ENCODE results near the gene MKNK1.

MKNK1 gene

DNA sequence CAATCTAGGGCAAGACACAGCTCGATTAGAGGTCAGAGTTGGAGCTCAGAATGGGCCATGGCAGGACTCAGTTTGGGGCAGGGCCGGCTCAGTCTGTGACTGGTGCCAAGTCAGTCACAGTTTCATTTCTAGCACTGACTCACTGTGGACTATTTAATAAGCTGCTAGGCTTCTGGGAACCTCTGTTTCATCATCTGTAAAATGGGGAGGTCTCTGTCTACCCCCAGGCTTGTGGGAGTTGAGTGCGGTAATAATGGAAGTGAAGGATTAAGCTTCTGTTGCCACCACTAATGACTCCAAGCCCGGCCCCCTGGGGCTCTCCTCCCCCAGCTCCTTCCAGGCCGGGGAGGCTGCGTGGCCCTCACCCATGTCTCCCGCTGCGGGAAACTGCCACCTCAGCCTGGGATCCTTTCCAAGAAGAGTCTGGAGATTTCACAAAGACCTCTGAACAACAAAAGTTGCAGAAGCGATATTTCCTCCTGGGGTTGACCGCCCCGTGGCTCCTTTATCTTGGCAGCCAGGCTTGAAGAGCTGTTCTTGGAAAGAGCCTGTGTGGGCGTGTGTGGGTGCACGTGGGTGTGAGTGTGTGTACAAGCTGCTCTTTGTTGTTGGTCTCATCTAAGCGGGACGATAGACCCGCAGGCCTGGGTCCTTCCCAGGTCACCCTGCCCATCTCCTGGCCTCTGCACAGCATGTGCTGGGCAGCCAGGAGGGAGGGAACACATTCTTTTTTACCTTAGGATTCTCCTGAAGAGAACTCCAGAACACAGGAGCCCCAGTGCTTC lies 81.7 kb downstream of the MKNK1 start:
- peak overlapping the region; percentile 59 for H3K4me3 Mint-ChIP-seq
- ATAC-seq = peak; percentile 98

DNA sequence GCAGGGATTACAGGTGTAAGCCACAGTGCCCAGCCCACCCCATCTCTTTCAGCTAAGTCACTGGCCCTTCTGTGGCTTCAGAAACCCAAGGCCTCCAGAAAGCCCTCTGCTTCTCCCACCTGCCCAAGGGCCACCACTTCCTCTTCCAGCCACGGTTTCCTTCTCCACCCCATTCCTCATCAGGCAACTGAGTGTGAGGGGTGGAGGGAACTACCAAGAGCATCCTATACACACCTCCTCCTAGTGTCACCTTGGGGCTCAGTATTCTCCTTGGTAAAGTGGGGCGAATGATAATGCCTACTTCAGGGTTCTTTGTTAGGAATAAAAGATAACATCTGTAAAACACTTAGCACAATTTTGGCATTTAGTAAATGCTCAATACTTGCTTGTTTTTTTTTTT lies 82.7 kb downstream of the MKNK1 start:
- peaks cover 47% of the 10 kb centered on the region for H3K4me1 Mint-ChIP-seq
- ATAC-seq (no peak), DNase-seq (ENCODE audit: low spot score in 2 of 2) (no peak)
- no peaks in the 10 kb centered on the region for H3K36me3 Mint-ChIP-seq
- no peaks in the 10 kb centered on the region for H3K9me3 Mint-ChIP-seq
- H3K27ac Mint-ChIP-seq = peak overlapping the region; percentile 41
- H3K4me3 Mint-ChIP-seq = no peak overlapping the region

More for the DNA sequence above, 81.7 kb downstream of the MKNK1 start:
- peaks cover 47% of the 10 kb centered on the region for H3K4me1 Mint-ChIP-seq
- no peaks in the 10 kb centered on the region for H3K9me3 Mint-ChIP-seq
- no peaks in the 10 kb centered on the region for H3K36me3 Mint-ChIP-seq
- peak overlapping the region; percentile 41 for H3K27ac Mint-ChIP-seq
- DNase-seq (ENCODE audit: low spot score in 2 of 2) = peak; percentile 29 to 83

DNA sequence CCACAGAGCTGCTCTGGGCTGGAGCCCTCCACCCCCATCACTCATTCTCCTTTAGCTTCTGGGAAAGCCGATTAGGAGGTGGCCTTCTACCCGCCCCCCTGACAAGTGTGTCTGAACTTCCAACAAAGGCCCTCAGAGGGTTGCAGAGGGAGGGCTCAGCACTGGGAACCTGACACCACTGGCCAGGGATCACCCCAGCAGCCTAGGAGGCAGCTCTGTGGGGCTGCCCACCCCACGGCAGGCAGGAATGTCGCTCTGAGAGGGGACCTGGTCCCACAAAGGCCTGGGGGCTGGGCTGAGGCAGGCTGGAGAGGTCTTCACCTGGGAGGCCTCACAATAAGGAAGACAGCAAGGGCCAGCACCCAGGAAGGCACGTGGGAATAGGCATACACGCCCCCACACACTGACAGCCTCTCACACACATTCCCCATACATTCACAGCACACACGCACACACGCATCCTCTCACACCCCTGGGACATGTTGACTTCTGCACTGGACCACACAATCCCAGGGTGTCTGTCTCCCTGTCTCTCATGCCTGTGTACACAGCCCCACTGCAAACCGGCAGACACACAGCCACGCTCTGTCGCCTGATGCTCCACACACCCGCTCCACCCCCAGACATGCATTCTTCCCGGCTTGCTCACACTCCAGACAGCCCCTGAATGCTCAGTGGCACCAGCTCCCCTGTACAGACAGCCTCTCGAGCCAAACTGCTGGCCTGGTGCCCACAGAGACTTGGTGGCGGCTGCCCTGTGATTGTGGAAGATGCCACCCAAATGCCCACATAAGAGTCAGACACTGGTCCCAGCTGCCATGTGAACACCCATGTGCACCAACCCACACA lies 83.8 kb downstream of the MKNK1 start:
- DNase-seq (ENCODE audit: low spot score in 2 of 2) = no peak
- Mint-ChIP-seq H3K4me1 (peaks cover 41% of the 10 kb centered on the region), H3K36me3 (no peaks in the 10 kb centered on the region), H3K27ac (peak overlapping the region; percentile 59), H3K4me3 (no peak overlapping the region), H3K9me3 (no peaks in the 10 kb centered on the region)
- no peak for ATAC-seq

DNA sequence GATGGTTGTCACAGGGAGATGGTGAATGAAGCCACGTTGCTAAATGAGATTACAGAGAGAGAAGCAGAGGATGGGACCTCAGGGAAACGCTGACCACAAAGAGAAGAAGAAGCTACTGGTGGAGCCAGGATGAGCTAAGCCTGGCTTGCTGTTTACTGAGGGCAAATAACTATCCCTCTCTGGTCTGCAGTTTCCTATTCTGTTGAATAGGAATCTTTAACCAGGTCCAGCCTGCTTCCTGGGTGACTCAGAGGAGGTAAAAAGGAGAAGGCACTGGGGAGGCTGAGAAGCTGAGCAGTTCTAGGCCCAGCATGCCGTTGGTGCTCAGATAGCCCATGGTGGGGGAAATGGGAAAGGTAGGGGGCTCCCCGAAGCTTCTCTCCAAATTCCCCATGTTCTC lies 84.9 kb downstream of the MKNK1 start:
- Mint-ChIP-seq H3K9me3 (no peaks in the 10 kb centered on the region), H3K36me3 (no peaks in the 10 kb centered on the region), H3K27ac (no peak overlapping the region), H3K4me3 (no peak overlapping the region), H3K4me1 (peaks cover 31% of the 10 kb centered on the region)
- DNase-seq (ENCODE audit: low spot score in 2 of 2) = no peak
- ATAC-seq = no peak

DNA sequence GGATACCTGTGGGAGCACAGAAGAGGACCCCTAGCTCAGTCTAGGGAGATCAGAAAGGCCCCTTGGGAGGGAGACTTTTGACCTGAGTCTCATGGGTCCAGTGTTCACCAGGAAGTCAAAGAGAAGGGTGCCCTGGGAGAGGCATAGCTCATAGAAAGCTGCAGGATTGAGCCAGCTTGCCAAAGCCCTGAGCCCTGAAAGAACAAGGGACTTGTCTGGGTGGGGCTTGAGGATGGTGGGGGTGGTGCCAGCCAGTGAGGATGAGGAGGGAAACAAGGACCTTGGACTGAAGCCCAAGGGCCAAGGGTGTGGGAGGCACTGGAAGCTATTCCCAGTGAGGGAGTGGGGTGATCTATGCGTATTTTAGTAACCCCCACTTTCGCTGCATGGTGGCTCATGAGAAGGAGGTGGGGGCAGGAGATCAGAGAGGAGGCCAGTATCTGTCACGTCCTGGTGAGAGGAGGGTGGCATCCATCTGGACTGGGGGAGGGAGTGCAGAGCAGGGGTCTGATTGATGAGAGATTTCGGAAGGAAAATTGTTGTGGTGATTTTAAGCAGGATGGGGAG lies 86.1 kb downstream of the MKNK1 start:
- Mint-ChIP-seq H3K36me3 (no peaks in the 10 kb centered on the region), H3K27ac (peak overlapping the region; percentile 20), H3K9me3 (no peaks in the 10 kb centered on the region), H3K4me3 (no peak overlapping the region), H3K4me1 (peaks cover 31% of the 10 kb centered on the region)
- ATAC-seq = no peak
- DNase-seq (ENCODE audit: low spot score in 2 of 2) = no peak

DNA sequence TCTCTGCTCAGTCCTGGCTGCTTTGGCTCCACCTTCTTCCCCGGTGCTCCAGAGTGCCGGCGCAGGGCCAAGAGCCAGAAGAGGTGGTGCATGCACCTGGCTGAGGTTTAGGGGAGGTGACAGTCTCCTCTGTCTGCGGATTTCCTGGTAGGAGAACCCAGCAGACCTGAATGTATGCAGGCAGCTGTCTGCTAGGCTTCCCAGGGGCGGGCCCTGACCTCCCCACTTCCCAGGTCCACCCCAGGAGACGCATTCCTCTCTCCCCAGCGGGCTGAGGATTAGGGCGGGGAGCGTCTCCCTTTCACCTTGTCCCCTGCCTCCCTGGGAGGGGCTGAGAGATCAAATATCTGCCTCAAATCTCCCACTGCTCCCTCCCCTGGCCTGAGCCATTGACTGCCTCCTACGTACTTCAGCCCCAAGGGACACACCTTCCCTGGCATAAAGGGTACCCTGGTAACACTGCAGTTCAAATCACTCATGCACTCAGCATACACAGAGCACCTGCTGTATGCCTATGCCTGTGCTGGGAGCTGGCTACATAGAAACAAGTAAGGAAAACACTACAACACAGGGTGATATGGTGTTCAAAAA lies 87.0 kb downstream of the MKNK1 start:
- Mint-ChIP-seq H3K27ac (no peak overlapping the region), H3K4me3 (no peak overlapping the region), H3K36me3 (no peaks in the 10 kb centered on the region), H3K4me1 (peaks cover 28% of the 10 kb centered on the region), H3K9me3 (no peaks in the 10 kb centered on the region)
- ATAC-seq = no peak
- DNase-seq (ENCODE audit: low spot score in 2 of 2) = no peak

DNA sequence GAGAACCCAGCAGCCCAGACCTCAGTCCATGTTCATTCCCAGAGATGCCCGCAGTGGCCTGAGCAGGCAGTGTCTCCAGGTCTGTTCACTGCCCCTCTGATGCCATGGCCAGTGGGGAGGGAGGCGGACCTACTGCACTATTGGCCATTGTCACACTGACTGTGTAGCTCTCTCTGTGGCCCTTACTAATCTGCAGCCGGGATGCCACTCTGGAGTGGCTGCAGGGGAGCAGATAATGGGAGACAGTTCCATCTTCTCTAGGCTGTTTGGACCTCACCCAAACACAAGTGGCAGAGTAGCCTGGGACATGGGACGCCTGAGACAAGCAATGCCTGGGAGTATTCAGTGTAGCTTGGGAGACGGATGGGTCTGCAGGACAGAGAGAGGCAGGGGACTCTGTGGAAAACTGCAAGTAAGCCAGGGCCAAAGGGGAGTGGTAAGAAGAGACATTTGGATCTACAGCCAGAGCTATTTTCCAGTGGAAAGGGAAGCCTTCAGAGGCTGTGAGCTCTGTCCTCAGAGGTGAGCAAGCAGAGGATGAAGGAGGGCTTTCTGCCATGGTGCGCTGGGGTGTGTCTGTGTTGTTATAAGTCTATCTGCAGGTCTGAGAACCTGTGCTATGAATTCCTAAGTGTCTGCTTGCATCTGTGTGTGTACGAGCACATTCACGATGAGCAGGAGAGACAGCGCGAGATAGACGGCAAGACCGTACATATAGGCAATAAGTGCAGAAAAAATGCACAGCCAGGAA lies 87.7 kb downstream of the MKNK1 start:
- ATAC-seq = no peak
- DNase-seq (ENCODE audit: low spot score in 2 of 2) = no peak
- Mint-ChIP-seq H3K4me3 (no peak overlapping the region), H3K4me1 (peaks cover 20% of the 10 kb centered on the region), H3K36me3 (no peaks in the 10 kb centered on the region), H3K9me3 (no peaks in the 10 kb centered on the region), H3K27ac (no peak overlapping the region)

DNA sequence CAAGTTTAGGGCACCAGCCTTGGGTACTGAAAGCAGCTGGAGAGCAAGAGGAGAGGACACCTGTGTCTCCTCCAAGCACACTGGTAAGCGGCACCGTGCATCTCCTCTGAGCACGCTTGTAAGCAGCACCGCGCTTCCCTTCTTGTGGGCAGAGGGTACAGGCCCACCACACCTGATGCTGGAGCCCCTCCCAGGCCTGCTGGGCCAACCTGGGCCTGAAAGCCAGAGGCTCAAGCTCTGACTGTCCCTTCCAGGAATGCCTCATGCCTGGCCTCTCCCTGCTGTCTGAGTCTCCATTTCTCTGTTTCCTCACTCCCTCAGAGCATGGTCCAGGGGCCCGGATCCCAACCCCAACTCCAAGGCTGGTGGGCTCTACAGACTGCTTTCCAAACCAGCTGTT lies 88.5 kb downstream of the MKNK1 start:
- DNase-seq (ENCODE audit: low spot score in 2 of 2) (no peak), ATAC-seq (no peak)
- Mint-ChIP-seq H3K36me3 (no peaks in the 10 kb centered on the region), H3K9me3 (no peaks in the 10 kb centered on the region), H3K4me3 (no peak overlapping the region), H3K27ac (no peak overlapping the region), H3K4me1 (peaks cover 15% of the 10 kb centered on the region)

DNA sequence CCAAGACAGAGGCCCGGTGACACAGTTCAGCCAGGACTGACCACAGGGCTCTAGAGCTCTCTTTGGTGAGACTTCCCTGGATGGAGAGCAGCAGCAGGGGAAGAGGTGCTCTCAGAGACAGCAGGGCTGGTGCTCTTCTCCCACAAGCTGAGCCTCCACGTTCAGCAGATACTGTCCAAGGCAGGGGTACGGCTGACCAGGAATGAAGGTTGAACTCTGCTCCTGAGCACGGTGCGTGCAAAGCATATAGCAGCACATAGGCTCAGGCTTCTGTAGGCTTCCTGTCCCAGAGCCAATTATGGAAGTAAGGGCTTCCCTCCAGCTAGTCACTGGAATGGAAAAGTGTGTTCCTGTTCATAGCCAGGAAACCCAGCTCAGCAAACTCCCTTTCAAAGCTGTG lies 90.5 kb downstream of the MKNK1 start:
- H3K4me3 Mint-ChIP-seq = no peak overlapping the region
- no peak for ATAC-seq
- no peak overlapping the region for H3K27ac Mint-ChIP-seq

DNA sequence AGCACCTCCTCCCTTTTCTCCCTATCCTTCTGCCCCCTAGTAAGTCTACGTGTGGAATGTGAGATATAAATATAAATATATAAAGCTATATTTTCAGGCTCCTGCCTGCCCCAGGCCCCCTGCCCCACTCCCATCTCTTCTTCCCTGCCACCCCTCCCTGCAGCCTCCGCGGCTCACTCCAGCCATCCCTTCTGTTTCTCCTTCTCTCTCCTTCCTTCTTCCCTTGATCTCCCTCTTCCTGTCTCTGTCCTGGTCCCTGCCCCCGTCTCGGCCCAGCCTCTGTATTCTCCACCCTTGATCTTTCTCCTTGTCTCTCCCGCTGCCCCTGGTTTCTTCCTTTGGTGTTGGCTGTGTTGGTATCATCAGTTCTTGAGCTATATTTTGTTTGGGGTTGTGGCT lies 91.3 kb downstream of the MKNK1 start:
- no peak overlapping the region for H3K4me3 Mint-ChIP-seq
- no peak overlapping the region for H3K27ac Mint-ChIP-seq
- no peaks in the 10 kb centered on the region for H3K36me3 Mint-ChIP-seq
- H3K4me1 Mint-ChIP-seq = peaks cover 10% of the 10 kb centered on the region
- DNase-seq (ENCODE audit: low spot score in 2 of 2) = no peak
- no peaks in the 10 kb centered on the region for H3K9me3 Mint-ChIP-seq
- ATAC-seq = no peak

More for the DNA sequence above, 90.5 kb downstream of the MKNK1 start:
- H3K9me3 Mint-ChIP-seq = no peaks in the 10 kb centered on the region
- no peaks in the 10 kb centered on the region for H3K36me3 Mint-ChIP-seq
- no peak for DNase-seq (ENCODE audit: low spot score in 2 of 2)
- peaks cover 10% of the 10 kb centered on the region for H3K4me1 Mint-ChIP-seq

DNA sequence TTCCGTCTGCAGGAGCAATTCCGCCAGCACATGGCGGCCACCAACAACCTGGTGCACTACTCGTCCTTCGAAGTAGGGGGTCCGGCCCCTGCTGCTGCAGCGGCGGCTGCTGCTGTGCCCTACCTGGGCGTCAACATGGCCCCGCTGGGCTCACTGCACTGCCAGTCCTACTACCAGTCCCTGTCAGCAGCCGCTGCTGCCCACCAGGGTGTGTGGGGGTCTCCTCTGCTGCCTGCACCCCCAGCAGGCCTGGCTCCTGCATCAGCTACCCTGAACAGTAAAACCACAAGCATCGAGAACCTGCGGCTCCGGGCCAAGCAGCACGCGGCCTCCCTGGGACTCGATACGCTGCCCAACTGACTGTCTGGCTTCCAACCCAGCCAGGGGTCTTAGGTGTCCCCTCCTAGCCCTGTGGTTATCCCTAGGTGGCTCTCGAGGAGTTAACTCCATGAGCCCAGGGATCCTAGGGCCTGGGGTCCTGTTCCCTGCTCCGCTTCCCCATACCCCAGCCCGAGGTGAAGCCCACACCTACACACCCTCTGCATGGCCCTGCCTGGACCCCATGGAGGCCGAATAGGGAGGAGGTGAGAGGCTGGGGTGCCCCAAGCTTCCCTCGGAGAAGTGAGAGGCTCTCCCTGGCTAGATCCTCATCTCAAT lies 91.8 kb downstream of the MKNK1 start:
- ATAC-seq = no peak
- Mint-ChIP-seq H3K4me3 (no peak overlapping the region), H3K27ac (no peak overlapping the region)

DNA sequence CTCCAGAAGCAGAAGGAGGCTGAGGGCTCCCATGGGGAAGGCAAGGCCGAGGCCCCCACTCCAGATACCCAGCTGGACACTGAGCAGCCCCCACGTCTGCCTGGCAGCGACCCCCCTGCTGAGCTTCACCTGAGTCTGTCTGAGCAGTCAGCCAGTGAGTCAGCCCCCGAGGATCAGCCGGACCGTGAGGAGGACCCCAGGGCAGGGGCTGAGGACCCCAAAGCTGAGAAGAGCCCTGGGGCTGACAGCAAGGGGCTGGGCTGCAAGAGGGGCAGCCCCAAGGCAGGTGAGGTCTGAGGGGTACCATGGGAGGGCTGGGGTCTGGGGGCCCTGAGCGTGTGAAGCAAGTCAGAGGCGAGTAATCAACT lies 93.1 kb downstream of the MKNK1 start:
- Mint-ChIP-seq H3K27ac (no peak overlapping the region), H3K4me1 (peaks cover 10% of the 10 kb centered on the region), H3K9me3 (no peaks in the 10 kb centered on the region), H3K36me3 (no peaks in the 10 kb centered on the region), H3K4me3 (no peak overlapping the region)
- ATAC-seq = no peak
- DNase-seq (ENCODE audit: low spot score in 2 of 2) = no peak

More for the DNA sequence above, 91.8 kb downstream of the MKNK1 start:
- Mint-ChIP-seq H3K36me3 (no peaks in the 10 kb centered on the region), H3K9me3 (no peaks in the 10 kb centered on the region), H3K4me1 (peaks cover 10% of the 10 kb centered on the region)
- DNase-seq (ENCODE audit: low spot score in 2 of 2) = no peak

DNA sequence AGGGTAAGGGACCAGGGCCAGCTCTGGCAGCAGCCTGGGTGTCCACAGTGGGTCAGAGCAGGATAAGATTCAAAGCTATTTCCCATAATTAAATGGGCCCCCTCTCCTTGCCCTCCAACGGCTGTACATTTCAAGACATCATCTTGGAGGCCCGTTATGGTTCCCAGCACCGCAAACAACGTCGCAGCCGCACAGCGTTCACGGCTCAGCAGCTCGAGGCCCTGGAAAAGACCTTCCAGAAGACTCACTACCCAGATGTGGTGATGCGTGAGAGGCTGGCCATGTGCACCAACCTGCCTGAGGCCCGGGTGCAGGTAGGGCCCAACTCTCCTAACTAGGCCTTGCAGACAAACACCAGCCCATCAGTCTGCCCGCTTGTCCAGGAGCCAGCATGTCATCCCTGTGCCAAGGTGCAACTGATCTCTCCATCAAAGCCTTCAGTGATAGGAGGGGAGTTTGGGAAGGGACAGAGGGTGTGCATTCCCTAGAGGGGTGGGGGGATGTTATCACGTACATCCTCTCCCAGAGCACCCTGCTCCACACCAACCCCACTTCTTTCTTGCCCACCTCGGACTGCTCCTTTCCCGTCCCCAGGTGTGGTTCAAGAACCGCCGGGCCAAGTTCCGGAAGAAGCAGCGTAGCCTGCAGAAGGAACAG lies 93.6 kb downstream of the MKNK1 start:
- Mint-ChIP-seq H3K4me3 (no peak overlapping the region), H3K4me1 (peaks cover 10% of the 10 kb centered on the region), H3K36me3 (no peaks in the 10 kb centered on the region), H3K27ac (no peak overlapping the region), H3K9me3 (no peaks in the 10 kb centered on the region)
- no peak for ATAC-seq
- DNase-seq (ENCODE audit: low spot score in 2 of 2) = no peak

DNA sequence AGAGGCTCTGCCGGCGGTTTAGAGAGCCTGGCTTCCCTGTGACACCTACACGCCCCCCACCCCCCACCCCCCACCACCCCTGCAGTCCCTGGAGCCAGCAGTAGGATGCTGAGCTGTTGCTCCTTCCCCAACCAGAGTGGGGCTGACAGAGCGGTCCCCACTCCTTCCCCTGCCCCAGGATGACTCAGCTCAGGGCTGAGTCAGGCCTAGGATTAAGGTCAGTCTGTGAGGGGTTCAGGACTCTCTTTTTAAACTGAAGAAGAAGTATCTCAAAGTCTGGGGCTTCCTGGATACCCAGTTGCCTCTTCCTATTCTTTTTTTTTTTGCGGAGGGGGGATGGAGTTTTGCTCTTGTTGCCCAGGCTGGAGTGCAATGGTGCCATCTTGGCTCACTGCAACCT lies 95.3 kb downstream of the MKNK1 start:
- Mint-ChIP-seq H3K4me1 (peaks cover 10% of the 10 kb centered on the region), H3K4me3 (no peak overlapping the region), H3K27ac (no peak overlapping the region), H3K36me3 (no peaks in the 10 kb centered on the region), H3K9me3 (no peaks in the 10 kb centered on the region)
- peak; percentile 85 for ATAC-seq
- DNase-seq (ENCODE audit: low spot score in 2 of 2) = no peak

Data from stimulated activated effector memory CD8-positive, alpha-beta T cell treated with anti-CD3 and anti-CD28 coated beads, Interleukin-12 subunit alpha, Interleukin-12 subunit beta, amount 100 ng/mL, for 72 hours (primary cell).